Suprapubic skin (tissue), 4 donors: ENCODE results near the gene SPRTN.

Experiments
- POLR2A ChIP-seq, 2 donors: fragments of 450-650 bp; IDR thresholded peaks; one replicate each; pipeline ENCODE4 v1.6.1; 2017; ENCODE audit warnings: antibody characterized with exemption in 2 of 2, mild to moderate bottlenecking in 2 of 2, moderate library complexity in 2 of 2
- POLR2AphosphoS5 ChIP-seq, 3 donors: sonication (generic); formaldehyde crosslinking; IDR thresholded peaks; one replicate each; pipeline ENCODE4 v1.6.1; 2017; ENCODE audit warnings: antibody characterized with exemption in 3 of 3
- TF ChIP-seq, protein P1 (sequence below), 2 donors: fragments of 200-600 bp in 1 of 2; fragments of 450-650 bp in 1 of 2; sonication (generic) in 1 of 2; IDR thresholded peaks; one replicate each; pipeline ENCODE4 v1.5.1; 2016 to 2019; ENCODE audit warnings: antibody characterized with exemption in 2 of 2, mild to moderate bottlenecking in 1 of 2, moderate library complexity in 1 of 2

DNA sequence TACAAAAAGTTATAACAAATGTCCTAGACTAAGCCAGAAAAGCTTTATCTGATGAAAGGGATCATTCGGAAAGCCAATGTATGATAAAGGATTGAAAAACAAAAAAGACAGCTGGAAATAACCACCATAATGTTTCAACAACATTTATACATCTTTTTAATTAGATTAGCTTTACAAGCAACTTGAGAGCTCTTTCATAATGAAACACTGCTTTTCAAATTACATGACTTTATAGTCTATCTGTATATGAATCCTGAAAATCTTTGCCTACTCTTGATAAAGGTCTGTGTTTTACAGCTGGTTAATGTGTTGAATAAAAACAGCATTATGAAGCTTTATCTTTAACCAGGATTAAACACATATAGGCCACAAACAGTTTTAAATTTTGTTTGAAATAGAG, 25.5 kb downstream of the SPRTN start:
- TF ChIP-seq, protein P1, sequence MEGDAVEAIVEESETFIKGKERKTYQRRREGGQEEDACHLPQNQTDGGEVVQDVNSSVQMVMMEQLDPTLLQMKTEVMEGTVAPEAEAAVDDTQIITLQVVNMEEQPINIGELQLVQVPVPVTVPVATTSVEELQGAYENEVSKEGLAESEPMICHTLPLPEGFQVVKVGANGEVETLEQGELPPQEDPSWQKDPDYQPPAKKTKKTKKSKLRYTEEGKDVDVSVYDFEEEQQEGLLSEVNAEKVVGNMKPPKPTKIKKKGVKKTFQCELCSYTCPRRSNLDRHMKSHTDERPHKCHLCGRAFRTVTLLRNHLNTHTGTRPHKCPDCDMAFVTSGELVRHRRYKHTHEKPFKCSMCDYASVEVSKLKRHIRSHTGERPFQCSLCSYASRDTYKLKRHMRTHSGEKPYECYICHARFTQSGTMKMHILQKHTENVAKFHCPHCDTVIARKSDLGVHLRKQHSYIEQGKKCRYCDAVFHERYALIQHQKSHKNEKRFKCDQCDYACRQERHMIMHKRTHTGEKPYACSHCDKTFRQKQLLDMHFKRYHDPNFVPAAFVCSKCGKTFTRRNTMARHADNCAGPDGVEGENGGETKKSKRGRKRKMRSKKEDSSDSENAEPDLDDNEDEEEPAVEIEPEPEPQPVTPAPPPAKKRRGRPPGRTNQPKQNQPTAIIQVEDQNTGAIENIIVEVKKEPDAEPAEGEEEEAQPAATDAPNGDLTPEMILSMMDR (IDR thresholded peaks at IDR 0.05): no peak
- no peak for TF ChIP-seq POLR2A (IDR thresholded peaks at IDR 0.05)
- TF ChIP-seq POLR2AphosphoS5 (IDR thresholded peaks at IDR 0.05): no peak
